HEK293 (cell line): ENCODE measurements around the gene COL5A2.

Experiments
- CTCF ChIA-PET: fragments of 350-600 bp; formaldehyde crosslinking; extraction: SDS; loops from one replicate; lab custom pipeline; 2021; ENCODE audit warnings: antibody characterized with exemption; lab: Yijun Ruan, JAX
- POLR2A ChIA-PET: fragments of 300-600 bp; formaldehyde crosslinking; extraction: SDS; loops from one replicate; lab custom pipeline; 2020; ENCODE audit warnings: antibody characterized with exemption, inconsistent platforms; lab: Yijun Ruan, JAX
- H3K27ac ChIP-seq: fragments of 200-500 bp; sonication (Bioruptor generic); 2 replicates; pipeline ENCODE4 v1.5.1; 2014; ENCODE audit warnings: low read depth, low read length, control low read depth, inconsistent platforms; ENCODE audit errors: extremely low read depth
- H3K36me3 ChIP-seq, 2 experiments: fragments of 200-500 bp in 1 of 2; sonication (Bioruptor generic) in 1 of 2; 1 replicate in 1 of 2; 2 replicates in 1 of 2; pipeline ENCODE4 v1.5.1; 2014 to 2017; ENCODE audit warnings: inconsistent platforms in 2 of 2, low read length in 2 of 2; ENCODE audit not compliant: control insufficient read depth in 2 of 2, insufficient read depth in 1 of 2
- H3K4me1 ChIP-seq: fragments of 200-500 bp; sonication (Bioruptor generic); 2 replicates; pipeline ENCODE4 v1.5.1; 2014; ENCODE audit warnings: mild to moderate bottlenecking, low read length, inconsistent platforms; ENCODE audit not compliant: control insufficient read depth, insufficient read depth
- H3K4me3 ChIP-seq: 2 replicates; pipeline ENCODE4 v1.5.1; 2011; ENCODE audit warnings: low read depth, mild to moderate bottlenecking, control low read depth, low read length, moderate library complexity
- H3K9me3 ChIP-seq: fragments of 200-500 bp; sonication (Bioruptor generic); 2 replicates; pipeline ENCODE4 v1.5.1; 2014; ENCODE audit warnings: low read depth, low read length, inconsistent platforms; ENCODE audit not compliant: control insufficient read depth, insufficient read depth
- ELK4 ChIP-seq: IDR thresholded peaks from 2 replicates; pipeline ENCODE4 v1.6.1; 2011; ENCODE audit warnings: mild to moderate bottlenecking, low read depth, low read length, borderline replicate concordance
- KLF1 ChIP-seq: fragments of 450-650 bp; formaldehyde crosslinking; IDR thresholded peaks from 2 replicates; pipeline ENCODE4 v1.5.1; 2016; ENCODE audit warnings: missing biosample characterization, missing genetic modification characterization
- PATZ1 ChIP-seq: fragments of 450-650 bp; formaldehyde crosslinking; IDR thresholded peaks from 2 replicates; pipeline ENCODE4 v1.5.1; 2016; ENCODE audit warnings: missing biosample characterization, missing genetic modification characterization
- RBAK ChIP-seq: fragments of 450-650 bp; formaldehyde crosslinking; IDR thresholded peaks from 2 replicates; pipeline ENCODE4 v1.5.1; 2016; ENCODE audit warnings: missing biosample characterization, missing genetic modification characterization
- TRIM28 ChIP-seq: IDR thresholded peaks from 2 replicates; pipeline ENCODE4 v1.6.1; 2011; ENCODE audit warnings: low read length, control low read depth, borderline replicate concordance
- ZBTB1 ChIP-seq: fragments of 450-650 bp; formaldehyde crosslinking; IDR thresholded peaks from 2 replicates; pipeline ENCODE4 v1.5.1; 2016; ENCODE audit warnings: missing biosample characterization, missing genetic modification characterization
- ZBTB11 ChIP-seq: fragments of 450-650 bp; formaldehyde crosslinking; conservative IDR thresholded peaks from 2 replicates; pipeline ENCODE4 v1.5.1; 2016; ENCODE audit warnings: low read depth, missing biosample characterization, missing genetic modification characterization
- ZBTB6 ChIP-seq: fragments of 450-650 bp; formaldehyde crosslinking; IDR thresholded peaks from 2 replicates; pipeline ENCODE4 v1.5.1; 2017; ENCODE audit warnings: missing biosample characterization, missing genetic modification characterization
- ZNF146 ChIP-seq: fragments of 450-650 bp; formaldehyde crosslinking; IDR thresholded peaks from 2 replicates; pipeline ENCODE4 v1.5.1; 2016; ENCODE audit warnings: missing biosample characterization, missing genetic modification characterization
- ZNF239 ChIP-seq: fragments of 450-650 bp; formaldehyde crosslinking; IDR thresholded peaks from 2 replicates; pipeline ENCODE4 v1.5.1; 2016; ENCODE audit warnings: missing biosample characterization, missing genetic modification characterization
- ZNF292 ChIP-seq: fragments of 450-650 bp; formaldehyde crosslinking; IDR thresholded peaks from 2 replicates; pipeline ENCODE4 v1.5.1; 2016; ENCODE audit warnings: low read depth, missing biosample characterization, missing genetic modification characterization, borderline replicate concordance
- ZNF366 ChIP-seq: fragments of 450-650 bp; formaldehyde crosslinking; conservative IDR thresholded peaks from 2 replicates; pipeline ENCODE4 v1.5.1; 2016; ENCODE audit warnings: missing biosample characterization, missing genetic modification characterization
- ZNF391 ChIP-seq: fragments of 450-650 bp; formaldehyde crosslinking; IDR thresholded peaks from 2 replicates; pipeline ENCODE4 v1.5.1; 2016; ENCODE audit warnings: low read depth, missing biosample characterization, missing genetic modification characterization, borderline replicate concordance
- ZNF423 ChIP-seq: fragments of 450-650 bp; formaldehyde crosslinking; IDR thresholded peaks from 2 replicates; pipeline ENCODE4 v1.5.1; 2016; ENCODE audit warnings: missing biosample characterization, missing genetic modification characterization
- ZNF580 ChIP-seq: fragments of 450-650 bp; formaldehyde crosslinking; IDR thresholded peaks from 2 replicates; pipeline ENCODE4 v1.5.1; 2016; ENCODE audit warnings: missing biosample characterization, missing genetic modification characterization
- ZNF677 ChIP-seq: fragments of 450-650 bp; IDR thresholded peaks from 2 replicates; pipeline ENCODE4 v1.5.0; 2018; ENCODE audit warnings: missing biosample characterization, mild to moderate bottlenecking, missing genetic modification characterization, moderate library complexity
- ZNF692 ChIP-seq: fragments of 450-650 bp; formaldehyde crosslinking; IDR thresholded peaks from 2 replicates; pipeline ENCODE4 v1.5.1; 2016; ENCODE audit warnings: missing biosample characterization, missing genetic modification characterization
- ZNF747 ChIP-seq: fragments of 450-650 bp; formaldehyde crosslinking; IDR thresholded peaks from 2 replicates; pipeline ENCODE4 v1.5.1; 2016; ENCODE audit warnings: missing biosample characterization, missing genetic modification characterization
- ZSCAN30 ChIP-seq: fragments of 450-650 bp; IDR thresholded peaks from 2 replicates; pipeline ENCODE4 v1.5.1; 2018; ENCODE audit warnings: missing biosample characterization, mild to moderate bottlenecking, missing genetic modification characterization, moderate library complexity

Gene COL5A2

GRCh38 chr2:189056200-189057106 is 123.1 kb downstream of the COL5A2 start:
- no peak for TF ChIP-seq ZNF366 (tag by site-specific recombination)
- TF ChIP-seq ELK4 = no peak
- no peak for TF ChIP-seq ZNF146 (tag by site-specific recombination)
- no peak for TF ChIP-seq ZNF580 (tag by site-specific recombination)
- TF ChIP-seq KLF1 (tag by site-specific recombination) = no peak
- TF ChIP-seq, all 188 proteins: peak for 0
- CTCF ChIA-PET = no interaction called here

GRCh38 chr2:189050165-189050712 is 129.3 kb downstream of the COL5A2 start:
- CTCF ChIA-PET = interaction anchor here (0.6 kb wide), 1 partner anchor 11 kb away, joined by 6 read pairs; no protein-coding TSS in a partner anchor
- Histone ChIP-seq H3K9me3 (no peaks in the 10 kb centered on the region), H3K27ac (no peak overlapping the region), H3K4me1 (0 out of 2 replicates have a peak, but pooled peaks cover 2% of the 10 kb centered on the region), H3K4me3 (no peak overlapping the region), H3K36me3 (no peaks in the 10 kb centered on the region)
- TF ChIP-seq ZNF677 (tag by site-specific recombination) (no peak), ZSCAN30 (tag by site-specific recombination) (no peak), ZBTB6 (tag by site-specific recombination) (no peak), TRIM28 (no peak), ZBTB1 (tag by site-specific recombination) (no peak), ZNF692 (no peak), PATZ1 (tag by site-specific recombination) (no peak), ZNF391 (tag by site-specific recombination) (no peak), ZNF292 (no peak), ZBTB11 (tag by site-specific recombination) (no peak), ZNF423 (no peak), ZNF747 (tag by site-specific recombination) (no peak), ZNF239 (tag by site-specific recombination) (no peak), RBAK (tag by site-specific recombination) (no peak)
- POLR2A ChIA-PET = no interaction called here

More at GRCh38 chr2:189056200-189057106, 123.1 kb downstream of the COL5A2 start:
- POLR2A ChIA-PET = no interaction called here
- Histone ChIP-seq H3K9me3 (no peaks in the 10 kb centered on the region), H3K27ac (no peak overlapping the region), H3K4me1 (no peaks in the 10 kb centered on the region), H3K4me3 (no peak overlapping the region), H3K36me3 (no peaks in the 10 kb centered on the region)
